Stimulated activated CD8-positive, alpha-beta memory T cell treated with anti-CD3 and anti-CD28 coated beads, Interleukin-15, amount 100 ng/mL, for 1 hour (primary cell): ENCODE data around the gene ITPK1.

Source experiments
- DNase-seq: peaks from one replicate; pipeline ENCODE4 v3.0.0-alpha.2; 2020; ENCODE audit warnings: low read depth

Gene ITPK1

DNA sequence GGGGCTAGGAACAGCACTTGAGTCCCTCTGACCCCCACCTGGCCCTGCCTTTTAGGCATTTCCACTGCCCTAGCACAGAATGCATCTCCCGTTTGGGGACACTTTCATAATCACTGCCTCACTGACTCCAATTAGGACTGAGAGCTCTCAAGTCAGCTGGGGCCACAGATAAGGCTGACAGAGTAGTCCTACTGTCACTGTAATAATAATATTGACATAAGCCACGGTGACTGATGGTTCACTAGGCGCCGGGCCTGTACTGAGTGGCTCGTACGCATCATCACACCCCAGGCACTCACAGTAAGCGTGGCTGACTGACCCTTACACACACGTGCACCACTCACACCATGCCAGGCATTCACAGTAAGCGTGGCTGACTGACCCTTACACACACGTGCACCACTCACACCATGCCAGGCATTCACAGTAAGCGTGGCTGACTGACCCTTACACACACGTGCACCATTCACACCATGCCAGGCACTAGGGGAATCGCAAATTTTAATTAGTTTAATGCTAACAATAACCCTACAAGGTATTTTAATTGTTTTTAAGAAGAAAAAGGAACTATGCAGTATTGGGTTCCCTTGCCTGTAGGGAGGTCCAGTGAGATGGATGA, 105.1 kb downstream of the ITPK1 start:
- DNase-seq, result no peak

DNA sequence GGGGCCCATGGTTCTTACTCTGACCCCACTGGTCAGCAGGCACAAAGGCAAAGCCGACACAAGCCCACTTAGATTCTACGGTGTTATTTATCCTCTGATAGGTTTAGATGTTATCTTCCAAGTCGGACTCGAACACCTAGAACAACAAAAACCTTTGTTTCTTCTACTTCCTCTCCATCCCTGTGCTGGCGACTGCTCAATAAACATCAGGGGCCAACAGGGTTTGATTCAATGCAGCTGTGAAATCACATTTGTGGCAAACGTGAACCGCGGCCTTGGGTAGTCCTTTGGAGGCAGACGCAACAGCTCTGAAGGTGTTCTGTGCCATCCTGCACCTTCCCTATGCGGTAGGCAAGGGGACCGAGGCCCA, 105.6 kb downstream of the ITPK1 start:
- no peak for DNase-seq

GRCh38 chr14:93009471-93010129, 106.1 kb downstream of the ITPK1 start:
- no peak for DNase-seq

DNA sequence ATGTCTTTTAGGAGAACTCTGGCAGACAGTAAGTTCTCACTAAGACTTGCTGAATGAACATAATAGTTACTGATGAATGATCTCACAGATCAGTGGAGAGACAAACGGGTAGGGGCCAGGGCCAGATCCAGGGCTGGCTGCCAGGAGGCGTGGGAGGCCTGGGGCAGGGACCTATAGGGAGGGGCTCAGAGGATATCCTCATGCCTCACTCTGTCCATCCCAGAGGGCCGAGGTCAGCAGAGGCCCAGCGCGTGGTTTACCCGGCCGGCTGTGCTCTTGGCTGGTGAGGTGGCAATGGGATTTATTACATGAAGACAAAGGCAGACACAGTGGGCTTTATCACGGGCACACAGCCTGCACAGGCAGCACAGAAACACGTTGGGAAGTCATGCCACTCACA, 107.3 kb downstream of the ITPK1 start:
- no peak for DNase-seq

DNA sequence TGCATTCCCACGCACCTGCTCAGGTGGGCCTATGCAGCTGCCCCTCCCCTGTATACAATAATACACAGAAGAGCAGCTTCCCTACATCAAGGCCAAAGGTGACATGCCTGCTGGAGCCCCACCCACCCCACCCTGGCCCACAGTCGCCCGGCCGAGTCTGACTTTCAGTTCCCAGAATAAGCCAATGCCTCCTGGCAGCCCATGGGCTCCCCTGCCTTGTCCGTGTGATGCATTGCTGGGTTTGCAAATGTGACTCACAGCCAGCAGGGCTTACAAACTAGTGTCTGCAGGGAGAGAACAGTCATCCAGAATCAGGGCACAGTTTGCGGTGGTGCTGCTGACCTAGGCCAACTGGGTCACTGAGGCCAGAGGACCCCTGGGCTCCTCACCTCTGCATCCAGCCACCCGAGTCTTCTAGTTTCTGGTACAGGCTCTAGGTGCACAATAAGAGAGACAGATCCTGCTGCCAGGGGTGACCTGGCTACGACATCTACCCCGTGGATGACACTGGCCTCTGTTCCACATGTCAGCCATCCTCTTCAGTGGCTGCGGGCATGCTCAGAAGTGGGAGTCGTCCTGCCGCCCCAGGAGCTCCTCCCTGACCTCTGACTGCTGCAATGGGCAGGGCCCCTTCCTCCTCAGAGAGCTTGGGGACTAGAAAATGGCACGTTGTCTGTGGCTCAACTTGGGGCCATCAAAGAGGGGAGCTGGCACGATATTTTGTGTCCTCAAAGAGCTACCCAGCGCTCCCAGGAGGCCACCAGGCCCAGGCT, 108.3 kb downstream of the ITPK1 start:
- no peak for DNase-seq

GRCh38 chr14:93006567-93007051, 109.1 kb downstream of the ITPK1 start:
- no peak for DNase-seq

- no peak for DNase-seq
Measured at GRCh38 chr14:93005838-93006237, 109.9 kb downstream of the ITPK1 start.

DNA sequence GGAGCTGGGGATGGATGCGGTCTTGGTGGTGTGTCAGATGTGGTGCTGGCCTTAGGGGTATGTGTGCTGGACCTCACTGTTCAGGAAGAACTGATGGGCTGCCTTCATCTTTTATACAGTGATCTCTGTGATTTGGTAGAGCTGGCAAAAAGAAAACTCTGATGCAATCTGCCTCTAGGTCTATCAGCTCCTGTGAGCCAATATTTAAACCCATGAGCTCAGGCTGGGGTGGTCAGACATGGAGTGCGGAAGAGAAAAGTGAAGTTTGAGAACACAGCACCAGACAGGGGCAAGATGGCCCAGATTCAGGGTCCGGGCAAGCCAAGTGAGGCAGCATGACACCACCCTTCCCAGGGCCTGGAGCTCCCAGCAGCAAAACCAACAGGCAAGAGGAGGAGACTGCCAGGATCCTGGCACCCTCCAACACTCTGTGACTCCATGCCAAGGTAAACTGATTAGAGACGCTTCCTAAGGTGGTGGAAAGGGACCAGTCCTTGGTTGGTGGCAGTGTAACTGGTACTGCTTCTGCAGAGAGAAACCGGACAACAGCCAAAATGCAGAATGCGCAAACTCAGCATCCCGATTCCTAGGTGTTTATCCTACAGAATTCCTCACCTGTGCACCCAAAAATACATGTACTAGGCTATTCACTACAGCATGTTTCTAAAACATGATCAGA, 110.5 kb downstream of the ITPK1 start:
- DNase-seq, result no peak

GRCh38 chr14:93004699-93005082, 111.0 kb downstream of the ITPK1 start:
- DNase-seq, result no peak

DNA sequence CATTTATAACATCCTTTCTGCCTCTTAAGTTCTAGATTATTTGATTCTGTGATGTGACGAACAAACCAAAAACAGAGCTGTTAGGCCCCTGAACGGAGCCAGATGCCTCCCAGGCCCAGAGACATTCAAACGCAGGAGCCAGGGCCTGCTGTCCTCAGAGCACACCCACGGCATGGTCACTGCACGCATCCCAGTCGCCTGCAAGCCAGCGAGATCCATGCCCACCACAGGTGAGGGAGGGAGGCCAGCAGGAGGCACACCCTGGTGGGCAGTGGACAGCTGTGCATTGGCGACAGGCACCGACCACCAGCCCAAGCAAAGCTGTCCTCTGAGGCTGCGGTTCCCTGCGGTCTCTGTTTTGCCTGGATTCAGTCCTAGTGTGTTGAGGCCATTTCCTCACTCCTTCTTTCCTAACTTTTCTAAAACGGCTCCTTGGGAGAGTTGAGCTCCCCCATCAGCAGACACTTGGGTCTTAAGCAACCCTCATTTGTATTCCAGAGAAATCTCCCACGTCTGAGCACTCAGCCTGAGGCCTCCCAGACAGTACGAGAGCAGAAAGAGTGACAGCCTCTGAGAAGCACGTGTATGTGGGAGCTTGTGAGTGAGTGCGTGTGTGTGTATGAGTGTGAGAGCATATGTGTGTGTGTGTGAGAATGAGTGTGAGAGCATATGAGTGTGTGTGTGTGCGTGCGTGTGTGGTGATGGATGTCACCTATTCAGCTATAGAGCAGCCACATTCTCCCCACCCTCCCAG, 111.6 kb downstream of the ITPK1 start:
- DNase-seq, result no peak

DNA sequence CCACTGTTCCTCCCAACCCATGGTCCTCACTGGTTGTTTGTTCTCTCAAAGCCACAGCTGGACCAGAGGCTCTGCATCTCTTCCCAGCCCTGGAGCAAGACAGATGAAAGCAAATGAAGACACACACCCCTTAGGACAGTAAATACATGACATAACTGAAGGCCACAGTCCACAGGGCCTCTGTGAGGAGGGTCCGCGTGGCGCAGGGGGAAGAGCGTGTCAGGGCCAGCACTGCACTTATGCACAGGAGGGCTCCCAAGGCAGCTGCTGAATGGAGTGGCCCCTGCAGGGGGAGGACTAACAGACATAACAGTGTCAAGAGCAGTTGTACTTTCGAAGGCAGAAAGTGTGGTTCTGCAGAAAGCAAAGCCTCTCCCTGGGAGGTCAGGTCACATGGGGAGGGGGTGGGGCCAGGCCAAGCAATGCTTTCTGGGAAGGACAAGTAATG, 112.8 kb downstream of the ITPK1 start:
- DNase-seq, result no peak

- no peak for DNase-seq
Measured at GRCh38 chr14:93002049-93002448, 113.7 kb downstream of the ITPK1 start.

DNA sequence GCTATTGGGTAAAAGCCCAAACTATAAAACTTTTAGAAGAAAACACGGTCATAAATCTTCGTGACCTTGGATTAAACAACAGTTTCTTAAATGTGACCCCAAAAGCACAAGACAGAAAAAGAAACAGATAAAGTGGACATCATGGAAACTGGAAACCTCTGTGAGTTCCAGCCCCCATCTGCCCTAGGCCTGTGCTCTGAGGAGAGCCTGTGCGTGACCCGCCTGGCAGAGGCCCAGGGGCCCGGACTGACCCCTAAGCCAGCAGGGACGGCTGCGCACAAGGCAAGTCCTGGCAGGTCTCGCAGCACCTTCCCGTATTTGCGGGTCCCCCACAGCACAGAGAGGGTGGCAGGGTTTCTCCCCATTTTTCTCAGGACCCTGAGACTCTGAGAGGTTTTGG, 116.8 kb downstream of the ITPK1 start:
- DNase-seq, result no peak

DNA sequence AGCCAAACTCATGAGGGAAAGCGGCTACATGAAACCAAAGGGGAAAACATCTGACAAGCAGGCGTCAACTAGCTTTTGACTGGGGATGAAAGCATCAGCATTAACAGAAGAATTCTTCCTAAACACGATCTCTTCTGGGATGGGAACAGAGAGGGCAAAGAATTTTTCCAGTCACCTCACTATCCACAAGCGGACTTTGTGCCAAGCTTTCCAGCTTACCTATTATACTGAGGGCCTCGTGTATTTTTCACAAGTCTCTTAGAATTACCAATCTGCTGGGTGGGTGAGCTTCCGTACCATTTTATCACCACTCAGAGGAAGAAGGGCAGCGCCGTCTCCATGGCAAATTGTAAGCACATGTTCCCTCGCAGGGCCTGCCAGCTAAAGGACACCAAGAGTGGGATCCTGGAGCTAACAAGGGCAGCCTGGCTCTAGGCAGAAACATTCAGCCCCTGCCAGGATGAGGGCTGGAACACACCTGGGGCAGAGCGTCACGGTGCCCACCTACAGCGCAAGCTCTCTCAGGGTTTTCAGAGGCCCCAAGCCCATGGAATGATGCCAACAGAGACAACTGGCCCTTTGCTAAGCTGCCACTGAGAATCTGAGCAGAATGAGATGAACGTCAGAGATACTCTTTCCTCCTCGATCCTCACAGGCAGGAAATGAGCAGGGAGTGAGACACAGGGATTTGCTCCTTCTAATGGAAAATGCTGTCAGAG, 118.2 kb downstream of the ITPK1 start:
- no peak for DNase-seq

GRCh38 chr14:92995620-92996019, 120.1 kb downstream of the ITPK1 start:
- no peak for DNase-seq

DNA sequence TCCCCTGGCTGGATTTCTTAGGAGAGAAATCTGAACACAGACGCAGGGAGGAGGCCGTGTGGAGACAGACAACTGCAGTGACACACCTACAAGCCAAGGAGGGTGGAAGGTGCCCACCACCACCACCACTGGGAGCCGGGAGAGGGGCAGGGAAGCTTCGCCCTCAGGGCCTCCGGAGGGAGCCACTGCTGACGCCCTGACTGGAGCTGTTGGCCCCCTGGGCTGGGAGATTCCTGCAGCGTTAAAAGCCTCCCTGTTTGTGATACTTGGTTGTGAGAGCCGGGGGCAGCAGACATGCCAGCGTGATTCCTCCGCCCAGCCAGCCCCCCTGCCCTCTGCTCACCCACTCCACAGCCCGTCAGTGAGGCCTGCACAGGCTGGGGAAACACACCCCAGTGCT, 120.8 kb downstream of the ITPK1 start:
- no peak for DNase-seq

GRCh38 chr14:92994131-92994676, 121.5 kb downstream of the ITPK1 start:
- no peak for DNase-seq

DNA sequence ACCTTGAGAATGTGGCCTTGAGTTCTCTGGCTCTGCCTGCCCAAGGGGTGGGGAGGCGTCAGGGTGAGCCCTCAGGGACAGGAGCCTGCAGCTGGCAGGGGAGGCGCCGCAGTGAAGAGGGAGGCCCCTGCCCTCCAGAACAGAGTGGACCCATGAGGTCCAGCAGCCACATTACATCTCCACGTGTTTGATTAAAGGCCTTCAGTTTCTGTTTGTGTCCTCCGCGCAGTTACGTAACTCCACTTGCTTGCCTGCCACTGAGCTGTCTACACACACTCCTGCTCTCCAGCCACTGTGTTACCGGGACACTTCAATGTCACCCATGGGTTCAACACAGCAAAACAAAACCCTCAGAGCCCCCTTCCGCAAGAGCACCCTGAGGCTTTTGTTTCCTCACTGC, 122.4 kb downstream of the ITPK1 start:
- no peak for DNase-seq

GRCh38 chr14:92991536-92991935, 124.2 kb downstream of the ITPK1 start:
- DNase-seq, result no peak

DNA sequence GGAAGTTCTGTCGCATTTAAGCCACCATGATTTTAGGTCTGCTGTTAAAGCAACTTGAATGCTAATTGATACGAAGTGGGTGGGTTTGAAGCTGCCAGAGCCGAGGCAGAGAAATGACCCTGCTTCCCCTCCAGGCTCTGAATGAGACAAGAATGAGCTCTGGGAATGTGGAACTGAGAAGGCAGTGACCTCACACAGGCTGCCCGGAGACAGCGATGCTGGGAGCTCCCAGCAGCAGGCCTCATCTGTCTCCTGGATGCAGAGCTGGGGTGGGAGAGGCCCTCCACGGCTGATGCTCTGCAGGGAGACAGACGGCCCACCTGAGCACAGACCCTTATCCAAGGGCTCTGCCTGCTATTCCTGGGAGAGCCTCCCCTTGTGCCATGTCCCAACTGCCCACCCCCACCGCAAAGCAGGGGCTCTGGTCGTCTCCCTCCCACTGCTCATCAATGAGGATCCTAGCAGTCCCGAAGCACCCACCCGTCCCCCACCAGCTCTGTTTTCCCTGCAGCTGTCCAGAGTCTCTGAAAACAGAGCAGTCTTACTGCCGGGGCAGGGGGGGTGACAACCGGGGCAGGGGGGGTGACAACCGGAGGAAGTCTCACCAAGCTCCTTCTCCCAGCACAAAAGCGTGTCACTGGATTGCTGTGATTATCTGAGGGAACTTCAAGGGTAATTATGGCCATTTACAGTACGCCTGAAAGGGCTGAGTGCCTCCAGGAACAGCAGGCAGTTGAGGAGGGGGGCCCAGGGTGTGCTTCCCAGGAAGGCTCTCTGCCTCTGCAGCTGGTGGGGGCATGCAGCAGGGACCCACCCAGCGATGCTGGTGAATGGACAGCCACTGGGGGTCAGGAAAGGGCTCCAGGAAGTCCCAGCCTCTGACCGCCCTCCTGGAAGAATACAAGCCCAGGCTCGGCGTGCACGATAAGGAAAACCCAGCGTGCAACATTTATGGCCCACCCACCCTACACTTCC, 125.0 kb downstream of the ITPK1 start:
- no peak for DNase-seq
